ENCODE data around the gene LSM5. TPM values are rescaled to one million over a fixed set of nuclear protein-coding genes. Genes with fewer than 3 reads are reported as not detected.

LSM5 gene
- total and polyA plus RNA-seq, 7 donors: 19.6 to 108 (median 44.3) TPM

- intact Hi-C loops (cut with DNase I): no loop called here
- Histone ChIP-seq H3K36me3 (ENCODE audit: insufficient read depth in 1 of 2, low read depth in 1 of 2) (no peaks in the 10 kb centered on the region), H3K9me3 (no peaks in the 10 kb centered on the region), H3K4me1 (no peaks in the 10 kb centered on the region), H3K4me3 (no peak overlapping the region), H3K27ac (no peak overlapping the region), H3K27me3 (ENCODE audit: insufficient read depth in 3 of 3, low read length in 2 of 3) (peaks cover 0 to 3% (median 0%) of the 10 kb centered on the region in 3 donors)
- no peak for TF ChIP-seq CTCF (IDR thresholded peaks at IDR 0.05)
- 60 to 72% (median 64%) methylated on average over 8 of the region's 8 CpGs for WGBS, 3 donors
- DNase-seq: no peak
- no peak for ATAC-seq
Measured at GRCh38 chr7:32453341-32454011, 36.7 kb downstream of the LSM5 start.

- intact Hi-C loops (cut with DNase I): no loop called here
- ATAC-seq: no peak
- WGBS, 3 donors: 73 to 75% (median 73%) methylated on average over 2 of the region's 2 CpGs
Measured at GRCh38 chr7:32447218-32447617, 43.0 kb downstream of the LSM5 start.

GRCh38 chr7:32436146-32436928, 53.8 kb downstream of the LSM5 start:
- H3K27me3 ChIP-seq (ENCODE audit: insufficient read depth in 3 of 3, low read length in 2 of 3): peaks cover 0 to 2% (median 0%) of the 10 kb centered on the region in 3 donors
- intact Hi-C loops (cut with DNase I): no loop called here
- no peaks in the 10 kb centered on the region for H3K36me3 ChIP-seq (ENCODE audit: insufficient read depth in 1 of 2, low read depth in 1 of 2)
- no peak for TF ChIP-seq CTCF (IDR thresholded peaks at IDR 0.05)
- 91 to 92% (median 92%) methylated on average over 5 of the region's 5 CpGs for WGBS, 3 donors
- ATAC-seq (no peak), DNase-seq (no peak)
- no peak overlapping the region for H3K27ac ChIP-seq
- no peaks in the 10 kb centered on the region for H3K9me3 ChIP-seq
- H3K4me1 ChIP-seq: no peaks in the 10 kb centered on the region
- no peak overlapping the region for H3K4me3 ChIP-seq

More at GRCh38 chr7:32447218-32447617, 43.0 kb downstream of the LSM5 start:
- Histone ChIP-seq H3K27me3 (ENCODE audit: insufficient read depth in 3 of 3, low read length in 2 of 3) (peaks cover 0 to 3% (median 0%) of the 10 kb centered on the region in 3 donors), H3K9me3 (no peaks in the 10 kb centered on the region), H3K4me1 (no peaks in the 10 kb centered on the region), H3K36me3 (ENCODE audit: insufficient read depth in 1 of 2, low read depth in 1 of 2) (no peaks in the 10 kb centered on the region), H3K27ac (no peak overlapping the region), H3K4me3 (no peak overlapping the region)
- DNase-seq: no peak
- no peak for TF ChIP-seq CTCF (IDR thresholded peaks at IDR 0.05)

Other genes with a start within 250 kb of the LSM5 start
- gene AVL9, start 5.1 kb upstream of the LSM5 start, total RNA-seq: 10 to 100 TPM; 11.5 to 25.2 (median 21.0) TPM
- gene AVL9, start 5.1 kb upstream of the LSM5 start, polyA plus RNA-seq: 10 to 100 TPM in 2 of 3 donors, 1 to 10 TPM in 1; 8.1 to 23.8 (median 17.5) TPM

All from psoas muscle (tissue), 8 donors.